ENCODE measurements around the gene GPX4.

Gene GPX4

GRCh38 chr19:1130771-1131717, 27.2 kb downstream of the GPX4 start:
- no peak for DNase-seq (ENCODE audit: low read depth)

- peak; percentile 78 for DNase-seq (ENCODE audit: low read depth)
These were observed 28.1 kb downstream of the GPX4 start for GRCh38 chr19:1131718-1132551.

DNA sequence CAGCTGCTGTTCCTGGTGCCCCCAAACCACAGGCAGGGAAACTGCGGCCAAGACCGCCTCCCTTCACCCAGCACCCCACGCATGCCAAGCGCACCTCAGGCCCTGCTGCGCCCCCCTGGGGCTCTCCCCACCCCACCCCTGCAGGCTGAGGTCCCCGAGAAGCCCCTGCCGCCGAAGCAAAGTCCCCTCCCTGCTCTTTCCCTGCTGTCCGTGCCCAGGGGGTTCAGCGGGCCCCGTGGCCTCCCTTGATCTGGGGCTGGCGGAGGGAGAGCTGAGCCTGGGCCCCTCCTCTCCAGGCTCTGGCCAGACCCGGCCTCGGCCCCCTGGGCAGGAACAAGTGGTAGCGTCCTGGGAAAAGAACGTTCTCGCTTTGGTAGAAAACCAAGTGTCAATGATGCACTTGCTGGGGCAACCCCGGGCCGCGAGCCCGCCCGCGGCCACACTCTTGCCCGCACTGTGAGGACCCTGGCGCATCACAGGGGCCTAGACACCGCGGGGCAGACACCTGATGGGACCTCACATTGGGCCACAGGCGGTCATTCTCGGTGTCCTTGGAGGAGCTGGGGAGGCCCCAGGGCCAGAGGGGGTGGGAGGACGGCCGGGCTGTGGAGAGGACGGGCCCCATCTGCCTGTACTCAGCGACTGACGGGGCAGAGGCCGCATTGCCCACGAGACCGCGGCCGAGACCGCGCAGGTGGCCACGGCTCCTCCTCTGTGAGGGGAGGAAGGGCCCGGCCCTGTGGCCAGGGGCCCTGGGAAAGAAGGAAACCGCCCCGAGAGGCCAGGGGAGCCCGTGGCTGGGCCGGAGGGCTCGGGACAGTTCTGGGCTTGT, 29.0 kb downstream of the GPX4 start:
- no peak for DNase-seq (ENCODE audit: low read depth)

- peak; percentile 42 for DNase-seq (ENCODE audit: low read depth)
These were observed 29.7 kb downstream of the GPX4 start for GRCh38 chr19:1133471-1133929.

DNA sequence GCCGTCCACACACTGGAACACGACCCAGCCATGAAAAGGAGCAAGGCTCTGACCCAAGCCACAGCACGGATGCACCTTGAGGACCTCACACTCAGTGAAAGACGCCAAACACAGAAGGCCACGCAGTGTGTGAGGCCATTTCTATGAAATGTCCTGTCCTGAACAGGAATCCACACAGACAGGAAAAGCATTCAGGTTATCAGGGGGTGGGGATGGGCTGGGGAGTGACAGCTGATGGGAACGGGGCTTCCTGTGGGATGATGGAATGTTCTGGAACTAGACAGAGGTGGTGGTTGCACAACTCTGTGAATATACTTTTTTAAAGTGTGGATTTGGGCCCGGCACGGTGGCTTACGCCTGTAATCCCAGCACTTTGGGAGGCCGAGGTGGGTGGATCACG, 30.6 kb downstream of the GPX4 start:
- no peak for DNase-seq (ENCODE audit: low read depth)

DNA sequence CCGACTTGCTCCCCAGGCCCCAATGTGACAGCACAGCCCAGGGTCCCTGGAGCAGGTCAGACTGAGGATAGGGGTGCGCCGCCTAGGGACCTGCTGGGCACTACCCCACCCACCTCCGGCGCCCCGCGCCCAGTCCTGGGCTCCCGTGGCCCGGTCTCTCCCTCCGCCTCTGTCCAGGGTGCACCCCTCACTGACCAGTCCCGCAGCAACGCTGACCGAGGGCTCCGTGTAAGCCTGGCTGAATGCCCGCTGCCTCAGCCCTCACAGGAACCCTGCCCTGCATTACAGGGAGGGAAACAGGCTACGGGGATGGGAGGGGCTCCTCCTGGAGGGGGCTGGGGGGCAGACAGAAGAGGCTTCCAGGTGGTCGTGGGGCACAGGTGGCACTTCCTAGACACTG, 31.7 kb downstream of the GPX4 start:
- no peak for DNase-seq (ENCODE audit: low read depth)

DNA sequence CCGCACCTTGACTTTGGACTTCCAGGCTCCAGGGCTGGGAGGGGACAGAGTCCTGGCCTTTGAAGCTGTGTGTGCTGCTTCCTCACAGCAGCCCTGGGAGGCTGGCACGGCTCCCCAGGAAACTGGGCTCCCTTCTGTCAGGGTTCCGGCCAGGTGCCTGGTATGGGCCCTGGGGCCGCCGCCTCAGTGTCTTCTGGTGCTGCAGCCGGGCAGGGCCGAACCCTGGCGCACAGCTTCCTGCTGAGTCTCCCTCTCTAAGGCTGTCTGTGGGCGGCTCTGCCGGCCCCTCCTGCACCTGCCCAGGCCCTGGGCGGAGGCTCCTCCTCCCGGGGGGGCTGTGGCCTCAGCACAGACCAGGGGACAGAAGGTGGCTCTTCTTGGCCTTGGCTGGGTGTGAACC, 32.4 kb downstream of the GPX4 start:
- no peak for DNase-seq (ENCODE audit: low read depth)

DNA sequence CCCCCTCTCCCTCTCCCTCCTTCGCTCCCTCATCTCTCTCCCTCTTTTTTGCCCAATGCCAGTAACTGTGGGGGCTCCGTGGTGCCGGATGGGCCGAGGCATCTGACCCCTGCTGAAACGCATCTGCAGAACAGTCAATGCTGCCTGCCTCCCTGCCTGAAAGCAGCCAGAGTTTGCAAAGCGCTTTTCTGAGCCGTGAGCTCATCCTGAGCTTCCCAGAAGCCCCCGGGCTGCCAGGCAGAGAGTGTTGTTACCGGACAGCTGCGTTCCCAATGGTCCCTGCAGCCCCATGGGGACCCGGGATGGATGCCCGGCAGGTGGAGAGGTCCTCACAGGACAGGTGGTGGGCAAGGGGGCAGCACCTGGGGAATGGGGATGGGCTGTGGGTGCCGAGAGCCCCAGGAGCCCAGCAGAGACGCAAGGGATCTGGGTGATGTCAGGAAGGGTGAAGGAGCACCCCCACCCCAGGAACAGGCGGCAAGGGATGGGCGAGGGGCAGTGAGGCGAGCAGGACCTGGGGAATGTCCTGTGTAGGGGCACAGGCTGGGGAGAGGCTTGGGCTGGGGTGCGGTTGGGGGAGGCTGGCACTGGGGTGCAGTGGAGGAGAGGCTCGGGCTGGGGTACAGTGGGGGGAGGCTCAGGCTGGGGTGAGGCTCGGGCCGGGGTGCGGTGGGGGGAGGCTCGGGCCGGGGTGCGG, 33.0 kb downstream of the GPX4 start:
- DNase-seq (ENCODE audit: low read depth): no peak

DNA sequence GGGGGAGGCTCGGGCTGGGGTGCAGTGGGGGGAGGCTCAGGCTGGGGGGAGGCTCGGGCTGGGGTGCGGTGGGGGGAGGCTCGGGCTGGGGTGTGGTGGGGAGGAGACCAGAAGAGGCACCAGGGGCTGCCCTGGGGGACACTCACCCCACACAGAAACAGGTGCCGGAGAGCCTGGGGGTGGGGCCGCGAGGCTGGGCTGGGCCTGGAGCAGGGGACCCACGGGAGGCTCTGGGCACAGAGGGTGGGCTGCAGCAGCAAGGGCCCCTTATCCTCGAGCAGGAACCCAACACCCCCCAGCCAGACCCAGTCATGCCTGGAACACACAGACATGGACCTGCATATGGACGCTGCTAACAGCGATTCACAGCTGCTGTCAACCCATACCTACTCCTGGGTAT, 34.3 kb downstream of the GPX4 start:
- DNase-seq (ENCODE audit: low read depth): no peak

- no peak for DNase-seq (ENCODE audit: low read depth)
These were observed 35.3 kb downstream of the GPX4 start for GRCh38 chr19:1139126-1139525.

DNA sequence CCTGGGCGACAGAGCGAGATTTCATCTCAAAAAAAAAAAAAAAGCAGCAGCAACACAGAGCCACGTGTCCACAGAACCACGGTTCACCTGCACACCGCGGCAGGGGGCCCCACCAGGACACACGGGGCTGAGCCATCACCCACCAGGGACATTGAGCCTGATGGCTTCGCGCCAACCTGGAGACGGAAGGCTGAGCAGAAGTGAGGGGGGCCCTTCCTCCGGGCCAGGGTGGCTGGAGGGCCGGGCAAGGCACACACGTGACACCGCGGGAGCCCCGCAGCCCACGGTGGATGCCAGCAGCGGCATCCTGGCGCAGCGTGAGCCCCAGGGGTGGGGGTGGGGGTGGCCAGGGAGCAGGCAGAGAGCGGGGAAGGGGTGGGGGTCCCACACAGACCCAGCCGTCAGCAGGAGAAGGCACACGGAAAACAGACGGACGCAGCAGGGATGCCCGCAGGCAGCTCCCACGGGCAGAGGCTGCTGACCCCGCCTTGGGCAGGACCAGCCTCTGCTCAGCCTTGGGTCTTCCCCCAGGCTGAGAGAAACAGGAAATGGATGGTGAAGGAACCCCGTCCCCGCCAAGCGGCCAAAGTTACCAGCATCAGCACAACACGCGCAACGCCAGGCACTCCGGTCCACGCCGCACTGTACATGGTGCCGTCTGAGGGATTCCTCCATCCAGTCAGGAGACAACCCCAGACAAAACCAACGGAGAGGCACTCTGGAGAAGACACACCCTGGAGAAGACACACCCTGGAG, 36.7 kb downstream of the GPX4 start:
- DNase-seq (ENCODE audit: low read depth): no peak

- DNase-seq (ENCODE audit: low read depth): no peak
These were observed 38.1 kb downstream of the GPX4 start for GRCh38 chr19:1141944-1142343.

- DNase-seq (ENCODE audit: low read depth): no peak
These were observed 40.1 kb downstream of the GPX4 start for GRCh38 chr19:1143828-1144399.

DNA sequence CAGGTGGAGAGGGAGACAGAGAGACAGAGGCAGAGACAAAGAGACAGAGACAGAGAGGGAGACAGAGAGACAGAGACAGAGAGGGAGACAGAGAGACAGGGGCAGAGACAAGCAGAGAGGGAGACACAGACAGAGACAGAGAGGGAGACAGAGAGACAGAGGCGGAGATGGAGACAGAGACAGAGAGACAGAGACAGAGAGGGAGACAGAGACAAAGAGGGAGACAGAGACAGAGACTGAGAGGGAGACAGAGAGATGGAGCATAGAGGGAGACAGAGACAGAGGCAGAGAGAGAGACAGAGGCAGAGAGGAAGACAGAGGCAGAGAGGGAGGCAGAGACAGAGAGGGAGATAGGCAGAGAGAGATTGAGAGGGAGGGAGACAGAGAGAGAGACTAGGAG, 40.9 kb downstream of the GPX4 start:
- no peak for DNase-seq (ENCODE audit: low read depth)

DNA sequence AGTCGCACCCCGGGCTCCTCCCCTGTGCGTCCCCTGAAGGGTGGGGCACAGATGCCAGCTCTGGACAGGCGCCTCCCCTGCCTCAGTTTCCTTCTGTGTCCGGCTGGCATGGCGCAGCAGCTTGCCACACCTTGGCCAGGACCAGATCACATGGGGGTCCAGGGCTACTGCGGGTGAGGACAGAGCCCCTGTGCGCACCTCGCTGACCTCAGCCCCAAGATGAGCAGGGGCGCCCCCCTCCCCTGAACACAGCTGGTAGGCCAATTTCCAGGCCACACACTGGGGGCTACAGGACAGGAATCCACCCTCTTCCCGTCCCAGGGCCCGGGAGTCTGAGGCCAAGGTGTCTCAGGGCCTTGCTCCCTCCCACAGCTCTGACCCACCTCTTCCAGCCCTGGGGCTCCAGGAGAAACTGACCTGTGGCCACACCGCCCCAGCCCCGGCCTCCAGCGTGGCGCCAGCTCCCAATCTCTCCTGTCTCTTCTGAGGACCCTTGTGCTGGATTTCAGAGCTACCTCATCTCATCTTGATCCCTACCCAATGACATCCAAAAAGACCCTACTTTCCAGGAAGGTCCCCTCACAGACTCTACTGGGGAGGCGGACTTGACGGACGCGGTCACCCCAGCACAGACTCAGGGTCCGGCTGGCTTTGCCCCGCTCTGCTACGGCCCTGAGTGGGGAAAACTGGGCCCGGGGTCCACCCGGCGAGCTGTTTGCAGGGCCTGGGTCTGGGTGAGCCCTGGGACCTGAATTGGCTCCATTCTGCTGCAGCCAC, 42.0 kb downstream of the GPX4 start:
- no peak for DNase-seq (ENCODE audit: low read depth)

DNA sequence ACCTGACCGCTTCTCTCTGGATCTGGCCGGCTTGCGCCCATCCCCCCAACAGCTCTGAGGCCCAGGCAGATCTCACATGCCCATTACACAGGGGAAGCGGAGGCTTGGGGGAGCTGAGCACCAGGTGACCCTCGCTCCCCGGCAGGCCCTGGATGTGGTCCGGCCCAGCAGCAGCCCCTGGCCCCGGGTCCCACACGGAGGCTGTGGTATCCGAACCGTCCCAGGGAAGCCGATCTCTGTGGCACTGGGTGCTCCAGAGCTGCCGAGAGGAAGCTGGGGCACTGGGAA, 42.6 kb downstream of the GPX4 start:
- DNase-seq (ENCODE audit: low read depth): no peak

DNA sequence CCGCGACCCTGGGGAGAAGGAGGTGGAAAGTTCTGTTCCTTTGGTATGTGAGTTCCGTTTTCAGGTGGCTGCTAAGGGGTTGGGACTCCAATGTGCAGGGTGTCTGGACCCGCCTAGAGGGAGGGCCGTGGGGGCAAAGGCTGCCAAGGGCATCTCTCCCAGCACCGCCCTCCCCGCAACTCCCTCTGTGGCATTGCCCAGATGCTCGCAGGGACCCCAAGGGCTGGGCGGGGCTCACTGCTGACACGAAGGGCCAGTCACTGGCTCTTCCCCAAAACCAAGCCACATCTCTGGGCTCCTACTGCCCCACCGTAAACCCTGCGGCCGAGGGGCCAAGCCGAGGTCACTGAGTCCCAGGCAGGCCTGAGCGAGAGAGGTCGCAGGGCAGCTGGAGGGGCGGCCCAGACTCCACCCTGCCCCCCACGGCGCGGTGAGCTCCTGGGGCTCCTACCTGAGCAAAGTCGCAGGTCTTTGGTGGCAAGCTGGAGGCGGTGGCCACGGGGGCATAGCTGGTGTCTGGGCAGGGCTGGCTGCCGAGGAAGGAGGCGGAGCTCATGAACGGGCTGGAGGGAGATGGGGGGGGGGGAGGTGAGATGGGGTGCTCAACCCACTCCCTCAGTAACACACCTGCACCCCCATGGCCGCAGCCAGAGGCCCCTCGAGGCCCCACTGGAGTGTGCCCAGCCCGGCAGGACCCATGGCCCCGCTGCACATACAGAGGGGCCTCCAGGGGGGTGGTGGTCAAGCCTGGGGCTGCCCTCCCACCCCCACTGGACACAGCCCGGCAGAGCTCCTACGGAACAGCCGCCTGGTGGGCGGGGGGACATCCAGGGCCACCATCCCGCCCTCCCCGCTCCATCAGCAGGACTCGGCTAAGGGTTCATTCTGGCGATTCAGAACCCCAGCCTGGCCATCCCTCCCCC, 43.3 kb downstream of the GPX4 start:
- no peak for DNase-seq (ENCODE audit: low read depth)

DNA sequence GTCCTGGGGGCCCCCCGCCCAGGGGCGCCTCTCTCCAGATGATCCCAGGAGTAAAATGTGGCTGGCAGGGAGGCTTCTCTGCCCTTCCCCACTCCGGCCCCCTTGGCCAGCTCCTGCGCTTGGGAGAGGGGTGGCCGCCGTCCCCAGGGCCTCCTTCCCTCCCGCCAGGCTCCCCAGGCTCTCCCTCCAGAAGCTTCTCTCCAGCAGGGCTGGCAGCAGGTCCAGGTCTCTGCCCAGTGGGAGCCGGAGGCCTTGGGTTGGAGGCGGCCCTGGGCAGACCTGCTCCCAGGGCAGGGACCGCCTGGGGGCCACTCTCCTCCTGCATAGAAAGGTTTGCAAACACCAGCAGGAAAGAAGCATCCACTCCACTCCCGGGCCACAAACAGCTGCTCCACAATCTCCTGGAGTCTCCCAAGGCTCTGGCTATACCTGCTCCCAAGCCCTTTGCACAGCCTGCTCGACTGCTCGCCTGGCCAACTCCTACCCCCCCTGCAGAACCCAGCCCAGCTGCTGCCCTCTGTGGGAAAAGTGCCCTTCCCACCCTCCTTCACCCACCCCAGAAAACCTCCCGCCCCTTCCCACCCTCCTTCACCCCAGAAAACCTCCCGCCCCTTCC, 44.2 kb downstream of the GPX4 start:
- no peak for DNase-seq (ENCODE audit: low read depth)
